HG03378 (cell line): ENCODE results near the gene OR5K4.
"Not testable (repeated sequence)": the region's sequence is repeated elsewhere in the genome, so short reads cannot be mapped to it uniquely, and the experiment has no call there.

Experiments used
- ATAC-seq: cut with Tn5 transposase; IDR thresholded peaks from one replicate; pipeline ENCODE4 v1.9.1; 2021; ENCODE audit warnings: mild to moderate bottlenecking, moderate library complexity; ENCODE audit not compliant: unreplicated experiment

OR5K4 gene

GRCh38 chr3:98367464-98368246, 14.0 kb downstream of the OR5K4 start:
- no peak for ATAC-seq

- ATAC-seq: no peak
Observed at GRCh38 chr3:98371186-98371585, 17.5 kb downstream of the OR5K4 start.

GRCh38 chr3:98371853-98372252, 18.2 kb downstream of the OR5K4 start:
- ATAC-seq: no peak

GRCh38 chr3:98372445-98372844, 18.8 kb downstream of the OR5K4 start:
- no peak for ATAC-seq

GRCh38 chr3:98376631-98377030, 23.0 kb downstream of the OR5K4 start:
- ATAC-seq: no peak

- ATAC-seq: no peak
Observed at GRCh38 chr3:98388147-98388546, 34.5 kb downstream of the OR5K4 start.

- ATAC-seq: no peak
Observed at GRCh38 chr3:98390366-98390765, 36.7 kb downstream of the OR5K4 start, which contains the start of gene OR5K3. Gene OR5K3 (plus strand): TSS chr3:98390666. CDS start chr3:98390666, 0 bp downstream.

- ATAC-seq: no peak
Observed at GRCh38 chr3:98395101-98395500, 41.4 kb downstream of the OR5K4 start.

GRCh38 chr3:98396482-98396881, 42.8 kb downstream of the OR5K4 start:
- ATAC-seq: not testable (repeated sequence)

- no peak for ATAC-seq
Observed at GRCh38 chr3:98398513-98398912, 44.9 kb downstream of the OR5K4 start.

- ATAC-seq: no peak
Observed at GRCh38 chr3:98402507-98402906, 48.9 kb downstream of the OR5K4 start.

GRCh38 chr3:98404010-98404409, 50.4 kb downstream of the OR5K4 start:
- ATAC-seq: no peak
